Large intestine (tissue), 3 donors: Measurements from ENCODE around the gene TRMT10B. TPM values are rescaled to one million over a fixed set of nuclear protein-coding genes. Genes with fewer than 3 reads are reported as not detected.

Experiments
- DNase-seq, 2 donors: peaks; one replicate each; pipeline versions ENCODE4 v3.0.0 to v3.0.0-alpha.2; 2013
- H3K27ac ChIP-seq: one replicate; pipeline ENCODE4 v1.5.1; 2013; ENCODE audit warnings: low read length
- H3K27me3 ChIP-seq: 2 replicates; pipeline ENCODE4 v1.6.1; 2013; ENCODE audit warnings: low read length; ENCODE audit not compliant: control insufficient read depth, insufficient read depth
- H3K36me3 ChIP-seq: 2 replicates; pipeline ENCODE4 v1.6.1; 2013; ENCODE audit warnings: low read length; ENCODE audit not compliant: control insufficient read depth, insufficient read depth
- H3K4me1 ChIP-seq: one replicate; pipeline ENCODE4 v1.6.1; 2013; ENCODE audit warnings: low read length; ENCODE audit not compliant: control insufficient read depth, insufficient read depth
- H3K4me3 ChIP-seq: one replicate; pipeline ENCODE4 v1.5.1; 2013; ENCODE audit warnings: low read length
- H3K9me3 ChIP-seq: one replicate; pipeline ENCODE4 v1.6.1; 2013; ENCODE audit warnings: mild to moderate bottlenecking, low read depth, low read length, moderate library complexity; ENCODE audit not compliant: control insufficient read depth
- WGBS: methylation state at CpG from one replicate; pipeline ENCODE4 v1.1.5; 2013; ENCODE audit warnings: low lambda C conversion rate; ENCODE audit not compliant: insufficient coverage; 5-methylcytosine and 5-hydroxymethylcytosine counted together
- polyA plus RNA-seq: library from polyadenylated mRNA; unstranded; fragments of 120-200 nt; gene quantifications from one replicate; pipeline ENCODE4 v1.2.1, GENCODE V29; 2013

TRMT10B gene
- polyA plus RNA-seq, 1 donor = 25.0 TPM

DNA sequence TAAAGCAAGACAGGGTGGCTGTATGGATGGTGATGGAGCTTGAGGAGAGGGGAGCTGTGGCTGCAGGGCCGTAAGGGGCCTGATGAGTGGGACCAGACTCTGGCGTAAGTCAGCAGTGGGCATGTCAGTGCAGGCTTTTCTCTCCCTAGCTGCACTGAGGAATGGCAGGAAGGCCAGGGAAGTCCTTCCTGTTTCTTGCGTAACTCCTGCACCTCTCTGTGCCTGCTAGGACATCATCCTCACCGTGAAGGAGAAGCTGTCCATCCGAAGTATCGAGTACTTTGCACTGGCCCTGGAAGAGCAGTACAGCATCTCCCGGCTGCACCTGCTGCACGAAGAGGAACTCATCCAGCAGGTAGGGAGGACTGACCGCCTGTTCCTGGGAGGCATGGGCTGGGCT is 24.1 kb upstream of the TRMT10B start:
- H3K9me3 ChIP-seq = no peaks in the 10 kb centered on the region
- no CpG with 5 or more reads among the region's 9 CpGs for WGBS

DNA sequence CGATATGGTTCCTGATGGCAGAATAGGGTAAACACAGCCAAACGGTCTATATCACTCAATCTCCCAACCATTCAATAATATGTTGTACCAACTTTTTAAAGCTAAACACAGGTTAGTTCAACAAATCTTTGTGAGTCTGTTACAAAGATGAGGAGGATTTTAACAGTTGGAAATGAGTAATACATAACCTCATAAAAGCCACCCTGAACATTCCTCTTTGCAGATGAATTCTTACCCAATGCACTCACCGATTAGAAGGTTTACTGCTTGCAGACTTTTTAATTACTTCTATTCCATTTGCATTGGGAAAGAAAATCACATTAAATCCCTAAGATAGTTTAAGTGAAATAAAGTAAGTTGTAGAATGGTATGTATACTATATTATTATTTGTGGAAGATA is 23.3 kb upstream of the TRMT10B start:
- H3K27ac ChIP-seq = no peak overlapping the region
- peaks cover 8% of the 10 kb centered on the region for H3K27me3 ChIP-seq
- WGBS = no CpG with 5 or more reads among the region's 3 CpGs
- H3K4me1 ChIP-seq = no peaks in the 10 kb centered on the region
- no peak for DNase-seq
- no peaks in the 10 kb centered on the region for H3K9me3 ChIP-seq
- no peak overlapping the region for H3K4me3 ChIP-seq
- no peaks in the 10 kb centered on the region for H3K36me3 ChIP-seq

More for the DNA sequence above, 24.1 kb upstream of the TRMT10B start:
- Histone ChIP-seq H3K27ac (no peak overlapping the region), H3K27me3 (peaks cover 8% of the 10 kb centered on the region), H3K36me3 (no peaks in the 10 kb centered on the region), H3K4me1 (no peaks in the 10 kb centered on the region), H3K4me3 (no peak overlapping the region)
- no peak for DNase-seq

DNA sequence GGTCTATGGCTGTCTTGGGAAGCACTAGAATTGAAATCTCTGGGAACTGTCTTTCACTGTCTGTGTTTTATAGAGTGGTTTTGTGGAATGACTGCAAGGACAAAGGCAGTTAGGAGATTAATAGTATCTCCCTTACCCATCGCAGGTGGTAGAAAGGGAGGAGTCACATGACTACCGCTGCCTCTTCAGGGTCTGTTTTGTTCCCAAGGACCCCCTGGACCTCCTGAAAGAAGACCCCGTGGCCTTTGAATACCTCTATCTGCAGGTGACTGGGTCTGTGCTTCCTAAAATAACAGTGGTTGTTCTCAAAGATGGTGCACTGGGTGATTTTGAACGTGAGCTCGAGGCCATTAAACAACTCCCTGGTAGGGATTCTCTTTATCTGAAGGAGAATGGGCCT is 22.8 kb upstream of the TRMT10B start:
- Histone ChIP-seq H3K9me3 (no peaks in the 10 kb centered on the region), H3K4me1 (no peaks in the 10 kb centered on the region), H3K27ac (no peak overlapping the region), H3K4me3 (no peak overlapping the region), H3K36me3 (no peaks in the 10 kb centered on the region), H3K27me3 (peaks cover 8% of the 10 kb centered on the region)
- WGBS = no CpG with 5 or more reads among the region's 5 CpGs
- DNase-seq = no peak

DNA sequence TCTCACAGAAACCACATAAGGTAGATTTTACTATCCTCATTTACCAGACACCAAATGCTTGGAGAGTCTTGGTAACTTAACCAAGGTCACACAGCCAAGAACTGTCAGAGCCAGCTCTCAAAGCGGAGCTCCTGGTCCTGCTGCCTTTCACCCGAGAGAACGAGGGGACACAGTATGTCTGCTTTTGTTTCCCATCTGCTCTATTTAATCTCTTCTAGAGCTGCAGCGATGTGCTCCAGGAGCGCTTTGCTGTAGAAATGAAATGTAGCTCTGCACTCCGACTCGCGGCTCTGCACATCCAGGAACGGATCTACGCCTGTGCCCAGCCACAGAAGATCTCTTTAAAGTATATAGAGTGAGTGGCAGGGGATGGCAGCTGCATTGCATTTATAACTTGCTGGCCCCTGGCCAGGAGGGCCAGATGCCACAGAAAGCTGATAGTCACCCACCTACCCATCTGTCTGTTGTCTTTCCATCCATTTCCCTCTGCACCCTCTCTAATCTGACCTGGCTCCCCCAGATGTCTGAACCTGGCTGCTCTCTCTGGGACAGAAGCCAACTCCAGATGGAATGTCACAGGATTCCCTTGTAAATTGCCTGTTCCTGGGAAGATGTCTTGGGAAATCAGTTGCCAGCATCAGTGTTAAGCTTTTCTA is 21.4 kb upstream of the TRMT10B start:
- no peaks in the 10 kb centered on the region for H3K9me3 ChIP-seq
- H3K27me3 ChIP-seq = peaks cover 12% of the 10 kb centered on the region
- no peak overlapping the region for H3K4me3 ChIP-seq
- no peaks in the 10 kb centered on the region for H3K4me1 ChIP-seq
- no peak overlapping the region for H3K27ac ChIP-seq
- WGBS = no CpG with 5 or more reads among the region's 10 CpGs
- H3K36me3 ChIP-seq = no peaks in the 10 kb centered on the region
- no peak for DNase-seq

DNA sequence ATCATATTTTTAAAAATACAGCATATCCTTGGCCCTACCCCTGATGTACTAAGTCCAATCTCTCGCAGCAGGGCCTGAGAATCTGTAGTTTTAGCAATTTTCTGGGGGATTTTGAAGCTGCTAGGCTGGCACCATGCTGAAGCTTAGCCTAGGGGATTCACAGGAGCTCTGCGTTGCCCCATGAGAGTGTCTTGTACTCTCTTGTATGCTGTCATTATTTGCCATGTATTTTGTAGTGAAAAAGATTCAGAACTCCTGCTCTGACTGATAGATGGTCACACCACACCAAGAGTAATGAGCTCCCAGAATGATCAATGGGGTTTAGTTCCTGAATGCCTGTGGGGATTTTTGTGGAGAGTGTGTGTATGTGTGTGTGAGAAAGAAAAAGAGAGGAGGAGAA is 20.7 kb upstream of the TRMT10B start:
- WGBS = no CpG with 5 or more reads among the region's 2 CpGs
- H3K9me3 ChIP-seq = no peaks in the 10 kb centered on the region
- H3K27ac ChIP-seq = no peak overlapping the region
- no peak overlapping the region for H3K4me3 ChIP-seq
- H3K27me3 ChIP-seq = peaks cover 12% of the 10 kb centered on the region
- no peak for DNase-seq
- no peaks in the 10 kb centered on the region for H3K4me1 ChIP-seq
- H3K36me3 ChIP-seq = no peaks in the 10 kb centered on the region

DNA sequence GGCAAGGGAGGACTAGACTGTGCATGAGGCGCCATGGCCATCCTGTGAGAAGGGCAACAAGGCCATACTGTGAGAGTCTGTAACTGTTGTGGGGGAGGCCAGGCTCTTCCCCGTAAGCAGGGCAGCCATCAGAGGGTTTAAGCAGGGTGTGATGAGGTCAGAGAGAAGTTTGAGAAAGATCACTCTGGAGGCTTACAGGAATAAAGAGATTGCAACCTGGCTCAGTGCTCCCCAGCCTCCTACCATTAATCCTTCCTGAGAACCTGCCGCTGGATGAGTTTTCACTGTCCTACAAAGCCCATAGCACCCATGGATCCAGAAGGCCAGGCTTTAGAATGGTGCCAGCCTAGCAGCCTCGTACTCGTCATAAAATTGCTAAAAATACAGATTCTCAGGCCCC is 14.4 kb upstream of the TRMT10B start:
- H3K36me3 ChIP-seq = no peaks in the 10 kb centered on the region
- no peak overlapping the region for H3K4me3 ChIP-seq
- H3K27me3 ChIP-seq = peaks cover 8% of the 10 kb centered on the region
- no peak for DNase-seq
- H3K9me3 ChIP-seq = no peaks in the 10 kb centered on the region
- H3K4me1 ChIP-seq = no peaks in the 10 kb centered on the region
- H3K27ac ChIP-seq = no peak overlapping the region
- no CpG with 5 or more reads among the region's 5 CpGs for WGBS

DNA sequence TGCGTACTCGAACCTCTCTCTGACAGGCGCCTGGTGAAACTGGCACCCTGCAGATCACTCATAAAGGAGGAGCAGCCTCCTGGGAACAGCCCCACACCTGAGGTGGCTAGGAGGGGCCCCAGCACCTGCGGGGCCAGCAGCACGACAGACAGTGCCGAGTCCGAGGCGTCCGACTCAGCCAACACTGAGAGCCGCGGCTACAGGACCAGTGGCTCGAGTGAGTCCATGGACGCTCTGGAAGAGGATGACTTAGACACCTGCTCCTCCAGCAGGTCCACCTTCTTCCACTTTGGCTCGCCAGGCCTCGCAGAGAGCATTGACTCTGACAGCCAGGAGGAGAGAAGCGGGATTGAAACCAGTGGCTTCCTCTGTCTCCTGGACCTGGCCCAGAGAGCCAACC is 13.5 kb upstream of the TRMT10B start:
- no peak overlapping the region for H3K27ac ChIP-seq
- H3K36me3 ChIP-seq = no peaks in the 10 kb centered on the region
- no peak overlapping the region for H3K4me3 ChIP-seq
- no peak for DNase-seq
- peaks cover 10% of the 10 kb centered on the region for H3K27me3 ChIP-seq
- H3K9me3 ChIP-seq = no peaks in the 10 kb centered on the region
- WGBS = no CpG with 5 or more reads among the region's 16 CpGs
- H3K4me1 ChIP-seq = no peaks in the 10 kb centered on the region

DNA sequence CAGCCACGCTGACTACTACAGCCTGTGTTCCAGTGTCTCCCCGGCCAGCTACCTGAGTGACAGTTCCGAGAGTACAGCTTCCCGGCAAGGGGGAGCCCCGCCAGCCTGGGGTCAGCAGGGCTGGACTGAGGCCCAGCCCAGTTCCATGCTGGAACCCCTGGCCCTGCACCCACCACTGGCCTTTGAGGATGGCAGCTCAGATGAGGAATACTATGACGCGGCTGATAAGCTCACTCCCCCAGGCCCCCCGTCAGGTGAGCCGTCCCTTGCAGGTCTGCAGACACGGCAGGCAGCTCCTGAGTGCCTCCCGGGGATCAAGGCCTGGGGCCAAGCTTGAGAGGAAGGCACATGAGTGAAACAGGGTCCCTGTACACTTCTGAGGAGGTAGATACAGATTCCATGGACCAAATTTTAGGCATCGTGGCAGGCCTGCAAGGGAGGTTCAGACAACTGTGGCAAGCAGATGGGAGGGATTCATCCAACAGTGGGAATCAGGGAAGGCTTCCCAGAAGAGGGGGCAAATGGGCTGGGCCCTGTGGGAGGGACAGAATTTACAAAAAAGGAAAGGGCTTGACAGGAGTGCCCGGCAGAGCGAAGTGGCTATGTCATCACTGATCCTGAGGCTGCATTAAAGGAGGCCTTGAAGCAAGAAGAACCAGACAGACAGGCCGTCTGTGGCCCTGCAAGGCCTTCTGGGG is 12.8 kb upstream of the TRMT10B start:
- Histone ChIP-seq H3K27ac (no peak overlapping the region), H3K9me3 (no peaks in the 10 kb centered on the region), H3K27me3 (peaks cover 10% of the 10 kb centered on the region), H3K36me3 (no peaks in the 10 kb centered on the region), H3K4me3 (no peak overlapping the region), H3K4me1 (no peaks in the 10 kb centered on the region)
- no CpG with 5 or more reads among the region's 15 CpGs for WGBS
- DNase-seq = no peak

DNA sequence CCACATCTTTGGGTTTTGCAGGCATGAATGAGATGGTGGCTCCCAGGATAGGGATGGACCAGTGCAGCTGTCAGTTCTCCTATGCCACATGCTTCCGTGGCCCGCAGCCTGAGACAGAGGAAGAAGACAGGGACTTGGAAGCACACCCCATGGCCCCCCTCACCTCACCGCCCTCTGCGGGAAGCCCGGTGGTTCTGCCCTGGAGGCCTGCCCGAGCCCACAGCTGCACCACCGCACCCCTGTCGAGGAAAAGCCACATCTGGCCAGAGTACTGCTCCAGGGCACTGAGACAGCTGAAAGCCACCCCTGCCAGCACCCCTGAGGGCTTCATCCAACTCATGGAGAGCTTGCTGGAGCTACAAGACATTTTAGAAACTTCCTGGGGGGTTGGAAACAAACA is 7.6 kb upstream of the TRMT10B start:
- H3K4me3 ChIP-seq = no peak overlapping the region
- H3K36me3 ChIP-seq = no peaks in the 10 kb centered on the region
- DNase-seq = no peak
- no peak overlapping the region for H3K27ac ChIP-seq
- no CpG with 5 or more reads among the region's 8 CpGs for WGBS
- no peaks in the 10 kb centered on the region for H3K4me1 ChIP-seq
- H3K9me3 ChIP-seq = no peaks in the 10 kb centered on the region
- H3K27me3 ChIP-seq = peaks cover 3% of the 10 kb centered on the region

DNA sequence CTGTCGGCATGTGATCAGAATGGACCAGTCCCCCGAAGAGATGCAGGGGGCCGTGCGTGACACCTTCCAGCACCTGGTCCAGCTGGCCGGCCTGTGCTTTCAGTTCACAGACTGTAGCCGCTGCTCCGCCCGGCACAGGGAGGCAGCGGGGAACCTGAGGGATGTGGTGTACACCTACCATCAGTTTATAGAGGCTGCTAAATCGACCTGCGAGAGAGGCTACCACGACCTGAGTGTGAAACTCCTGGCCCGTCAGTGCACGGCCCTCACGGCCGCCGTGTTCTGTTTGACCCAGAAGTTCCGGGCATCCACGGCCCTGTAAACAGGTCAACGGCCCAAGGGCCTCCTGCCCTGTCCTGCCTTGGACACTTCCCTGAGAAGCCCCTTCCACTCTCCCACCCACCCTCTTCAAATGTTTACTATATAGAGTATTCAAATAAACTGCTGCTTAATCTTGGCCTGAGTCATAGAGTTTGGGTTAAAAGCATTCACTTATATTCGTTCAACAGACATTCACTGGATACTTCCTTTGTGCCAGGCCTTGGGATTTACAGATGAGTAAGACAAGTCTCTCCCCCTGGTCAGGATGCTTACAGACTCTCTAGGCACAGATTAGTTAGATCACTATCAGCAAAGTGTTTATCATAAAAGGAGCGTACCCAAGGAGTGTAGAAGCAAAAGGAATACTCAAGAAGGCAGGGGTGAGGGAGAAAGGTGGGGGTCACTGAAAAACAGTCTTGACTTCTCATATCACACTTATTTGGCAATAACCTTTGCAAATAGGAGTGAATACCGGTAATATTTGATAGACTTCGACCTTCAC is 6.9 kb upstream of the TRMT10B start:
- Histone ChIP-seq H3K36me3 (no peaks in the 10 kb centered on the region), H3K4me3 (no peak overlapping the region), H3K9me3 (no peaks in the 10 kb centered on the region), H3K27me3 (peaks cover 3% of the 10 kb centered on the region), H3K4me1 (no peaks in the 10 kb centered on the region), H3K27ac (no peak overlapping the region)
- no peak for DNase-seq
- 50% methylated on average over 2 of the region's 24 CpGs for WGBS
